DMS153 (cell line): ENCODE data around the gene NDUFS8.

Experiments used
- DNase-seq: peaks from one replicate; lab custom pipeline; 2025; lab: John Stamatoyannopoulos, UW

Gene NDUFS8

DNA sequence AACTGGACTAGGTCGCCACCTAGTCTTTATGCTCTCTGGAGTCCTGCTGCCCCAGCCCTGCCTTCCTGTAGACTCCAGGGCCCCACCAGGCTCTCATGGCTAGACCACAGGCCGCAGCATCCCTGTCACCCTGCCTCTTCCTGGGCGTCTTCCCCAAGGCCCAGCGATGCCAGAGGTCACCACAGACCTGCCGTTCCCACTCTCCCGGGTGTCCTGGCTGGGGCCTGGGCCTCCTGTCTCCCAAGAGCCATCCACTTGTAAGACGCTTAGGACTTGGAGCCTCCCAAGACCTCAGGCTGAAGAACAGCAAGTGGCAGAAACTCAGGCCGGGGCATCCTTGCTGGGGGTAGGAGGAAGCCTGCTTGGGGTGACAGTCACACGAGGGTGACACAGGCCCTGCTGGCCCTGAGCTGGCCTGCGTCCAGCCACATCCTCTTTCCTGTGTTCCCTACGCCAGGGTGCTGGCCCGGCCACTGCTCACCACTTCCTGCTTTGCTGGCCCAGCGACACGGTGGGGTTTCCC lies 6.3 kb downstream of the NDUFS8 start:
- no peak for DNase-seq

DNA sequence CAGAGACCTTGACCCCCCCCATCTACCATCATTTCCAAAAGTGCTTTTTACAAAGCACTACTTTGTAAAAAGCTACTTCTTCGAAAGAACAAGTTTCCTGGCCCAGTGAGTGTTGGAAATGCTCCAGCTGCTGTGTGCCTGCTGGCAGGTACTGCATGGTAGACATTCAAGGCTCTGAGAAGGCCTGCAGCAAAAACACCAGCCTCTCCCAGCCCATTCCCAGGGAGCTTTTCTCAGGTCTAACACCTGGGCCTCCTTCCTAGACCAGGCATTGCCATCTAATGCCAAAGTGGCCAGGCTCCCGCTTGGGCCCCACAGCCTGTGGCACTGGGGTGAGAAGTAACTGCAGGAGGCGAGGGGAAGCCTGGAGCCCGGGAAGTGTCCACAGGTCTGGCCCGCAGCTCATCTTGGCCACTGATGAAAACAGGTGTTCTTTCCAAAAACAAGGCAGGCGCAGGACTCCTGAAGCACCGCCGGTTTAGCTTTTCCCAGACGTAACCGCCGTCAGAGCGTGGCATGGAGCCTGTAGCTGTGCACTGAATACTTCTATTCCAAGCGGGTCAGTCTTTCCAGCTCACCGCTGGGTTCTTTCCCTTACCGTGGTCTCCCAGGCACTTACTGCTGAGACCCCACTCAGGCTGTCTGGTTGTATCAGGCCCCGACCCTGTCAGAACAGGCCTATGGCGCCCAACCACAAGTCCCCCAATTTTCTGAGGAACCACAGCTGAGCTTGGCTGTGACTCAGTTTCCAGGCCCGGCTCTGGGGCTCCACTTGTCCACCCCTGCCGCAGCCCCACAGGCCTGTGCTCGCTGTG lies 7.1 kb downstream of the NDUFS8 start:
- DNase-seq, result no peak

DNA sequence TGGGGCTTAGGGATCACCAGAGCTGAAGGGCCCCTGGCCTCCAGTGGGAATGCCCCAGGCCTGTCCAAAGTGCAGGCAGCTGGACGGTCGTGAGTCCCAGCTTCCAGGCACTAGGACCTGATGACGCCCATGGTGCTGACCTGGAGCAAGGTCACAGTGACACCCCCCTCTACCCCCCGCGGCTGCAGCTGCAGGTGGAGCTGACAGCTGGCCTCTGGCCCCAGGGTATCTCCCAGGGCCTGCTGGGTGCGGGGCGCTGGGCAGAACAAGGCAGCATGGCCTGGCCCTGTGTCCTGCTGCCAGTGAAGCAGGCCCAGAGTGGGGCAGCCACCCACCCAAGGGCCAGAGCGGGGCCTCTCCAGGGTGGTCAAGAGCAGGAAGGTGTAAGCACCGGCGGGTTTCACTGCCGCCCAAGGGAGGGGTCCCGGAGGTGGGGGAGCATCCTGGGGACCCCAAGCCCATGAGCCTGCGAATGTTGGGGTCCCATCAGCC lies 7.8 kb downstream of the NDUFS8 start:
- DNase-seq, result no peak

DNA sequence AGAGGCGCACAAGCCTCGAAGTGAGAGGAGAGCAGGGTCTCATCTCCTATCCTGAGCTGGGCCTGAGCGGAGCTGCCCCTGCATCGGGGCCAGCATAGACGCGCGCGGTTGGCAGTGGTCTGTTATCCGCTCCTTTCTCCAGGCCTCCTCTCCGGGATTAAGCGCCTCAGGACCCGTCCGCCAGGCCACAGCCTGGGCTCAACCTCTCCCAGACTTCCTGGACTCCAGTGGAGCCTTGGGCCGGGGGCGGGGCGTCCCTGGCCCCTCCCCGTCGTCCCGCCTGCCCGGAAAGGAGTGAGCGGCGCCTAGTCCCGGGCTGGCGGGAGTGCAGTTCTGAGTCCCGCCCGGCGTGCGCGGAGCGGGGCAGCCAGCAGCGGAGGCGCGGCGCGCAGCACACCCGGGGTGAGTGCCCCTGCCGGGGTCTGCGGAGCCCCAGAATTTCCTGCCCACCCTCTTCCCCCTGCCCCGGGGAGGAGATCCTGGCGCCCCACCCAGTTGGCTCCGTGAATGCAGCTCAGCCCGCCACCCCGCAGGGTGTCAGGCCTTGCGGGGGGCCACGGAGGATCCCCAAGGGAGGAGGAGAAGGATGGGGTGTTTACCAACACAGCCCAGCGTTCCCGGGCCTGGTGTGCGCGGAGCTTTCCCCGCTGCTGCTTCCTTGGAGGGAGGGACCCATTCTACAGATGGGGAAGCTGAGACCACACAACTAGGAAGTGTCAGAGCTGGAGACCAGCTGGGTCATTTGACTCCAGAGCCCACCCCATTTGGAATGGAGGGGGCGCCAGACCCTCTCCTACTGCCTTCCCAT lies 8.4 kb downstream of the NDUFS8 start, which contains the start of gene TCIRG1:
Gene TCIRG1, plus strand, starts transcription at position 308 of the 808 bp plus-strand sequence. CDS start 2,247 bp downstream, outside the sequence.
- peak; percentile 58 for DNase-seq

DNA sequence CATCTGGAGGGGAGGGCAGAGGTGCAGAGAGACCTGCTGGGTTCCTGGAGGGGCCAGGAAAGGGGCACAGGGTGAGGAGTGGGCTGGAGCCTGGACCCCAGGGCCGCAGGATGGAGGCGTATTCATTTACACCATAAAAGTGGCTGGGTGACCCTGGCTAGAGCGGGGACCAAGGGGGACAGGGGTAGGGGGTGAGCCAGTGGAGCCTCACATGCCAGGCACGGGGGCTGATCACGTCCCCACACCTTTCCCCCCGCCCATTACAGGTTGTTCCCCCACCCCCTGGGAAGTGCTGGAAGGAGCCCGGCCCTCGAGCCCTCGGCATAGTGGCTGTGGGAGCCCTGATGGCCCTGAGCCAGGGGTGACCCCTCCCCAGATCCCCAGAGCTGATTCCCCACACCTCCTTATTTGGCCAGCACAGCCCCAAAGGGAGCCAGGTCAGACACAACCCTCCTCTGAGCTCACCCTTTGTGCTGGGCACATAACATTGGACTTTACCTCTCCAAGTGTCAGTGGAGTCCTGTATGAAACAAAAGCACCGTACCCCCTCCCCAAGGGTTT lies 9.1 kb downstream of the NDUFS8 start:
- DNase-seq, result no peak

DNA sequence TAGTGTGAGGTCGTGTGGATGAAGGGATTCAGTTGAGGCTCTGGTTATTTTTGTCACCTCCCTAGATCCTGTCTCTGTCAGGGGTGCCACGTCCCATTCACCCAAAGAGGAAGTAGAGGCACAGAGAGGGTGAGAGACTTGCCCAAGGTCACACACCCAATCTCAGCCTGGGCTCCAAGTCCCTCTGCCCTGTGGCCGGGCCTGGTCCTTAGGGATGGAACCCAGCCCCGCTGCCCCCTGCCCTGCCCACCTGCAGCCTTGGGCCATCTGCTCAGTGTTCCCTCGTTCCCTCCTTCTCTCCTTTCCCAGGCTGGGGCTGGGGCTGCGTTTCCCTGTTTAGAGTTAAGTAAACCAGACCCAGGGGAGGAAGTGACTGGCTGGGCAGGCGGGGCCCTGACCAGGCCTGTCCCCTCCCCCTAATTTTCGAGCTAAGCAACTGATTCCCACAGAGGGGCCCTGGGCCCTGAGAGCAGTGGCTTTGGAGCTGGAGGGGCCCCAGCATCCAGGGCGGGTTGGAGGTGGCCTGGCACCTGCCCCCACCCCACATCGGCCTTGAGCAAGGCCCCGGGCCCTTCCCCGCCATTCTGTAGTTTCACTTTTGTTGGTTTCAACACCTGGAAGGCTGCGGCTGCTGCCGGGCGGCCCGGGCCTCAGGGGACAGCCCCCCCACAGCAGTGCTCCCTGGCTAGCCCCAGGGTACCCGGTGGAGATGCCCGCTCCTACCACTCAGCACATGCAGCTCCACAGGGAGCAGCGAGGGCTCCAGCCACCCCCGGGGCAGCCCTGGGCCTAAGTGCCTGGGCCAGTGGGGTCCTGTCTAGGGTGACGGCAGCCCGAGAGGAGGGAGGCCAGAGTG lies 9.8 kb downstream of the NDUFS8 start:
- peak; percentile 19 for DNase-seq

DNA sequence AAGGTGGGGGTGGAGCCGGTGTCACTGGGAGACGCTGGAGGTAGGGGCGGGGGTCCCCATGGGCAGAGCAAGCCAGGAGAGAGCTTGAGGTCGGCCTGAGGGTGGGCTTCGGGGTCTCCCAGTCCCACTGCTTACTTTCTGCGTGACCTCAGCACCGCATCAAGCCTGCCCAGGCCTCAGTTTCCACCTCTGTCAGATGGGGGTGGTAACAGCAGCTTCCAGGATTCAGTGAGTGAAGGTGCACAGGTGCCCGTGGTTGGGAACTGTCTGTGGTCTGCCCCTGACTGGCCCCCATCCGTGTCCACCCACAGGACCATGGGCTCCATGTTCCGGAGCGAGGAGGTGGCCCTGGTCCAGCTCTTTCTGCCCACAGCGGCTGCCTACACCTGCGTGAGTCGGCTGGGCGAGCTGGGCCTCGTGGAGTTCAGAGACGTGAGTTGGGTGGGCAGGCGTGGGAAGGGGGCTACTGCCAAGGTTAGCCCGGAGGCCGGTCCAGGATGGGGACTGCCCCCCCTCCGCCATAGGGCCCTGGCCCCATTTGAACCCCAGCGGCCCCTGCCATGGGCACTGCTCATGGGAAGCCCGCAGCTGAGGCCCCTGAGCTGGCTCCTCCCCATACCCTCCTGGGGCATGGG lies 10.6 kb downstream of the NDUFS8 start:
- DNase-seq, result no peak

DNA sequence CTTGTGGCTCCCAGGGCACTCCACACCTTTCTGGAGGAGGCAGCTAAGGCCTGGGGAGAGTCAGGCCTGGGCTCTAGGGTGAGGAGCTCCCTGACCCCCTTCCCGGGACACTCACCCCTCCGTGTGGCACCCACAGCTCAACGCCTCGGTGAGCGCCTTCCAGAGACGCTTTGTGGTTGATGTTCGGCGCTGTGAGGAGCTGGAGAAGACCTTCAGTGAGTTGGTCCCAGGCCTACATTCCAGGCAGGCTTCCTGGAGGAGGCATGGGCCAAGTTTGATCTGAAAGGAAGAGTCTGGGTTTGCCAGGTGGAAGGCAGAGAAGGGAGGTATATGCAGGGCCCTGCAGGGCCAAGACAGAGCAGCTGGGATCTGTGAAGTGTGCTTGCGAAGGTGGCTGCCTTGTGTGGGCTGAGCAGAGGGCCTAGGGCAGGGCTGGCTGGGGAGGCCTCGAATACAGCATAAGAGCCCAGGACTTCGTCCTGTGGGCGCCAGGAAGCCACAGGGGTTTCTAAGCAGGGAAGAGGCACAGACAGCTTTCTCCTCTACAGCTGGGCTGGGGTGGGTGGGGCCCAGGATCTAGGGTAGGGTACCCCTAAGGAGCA lies 11.2 kb downstream of the NDUFS8 start:
- DNase-seq, result no peak

DNA sequence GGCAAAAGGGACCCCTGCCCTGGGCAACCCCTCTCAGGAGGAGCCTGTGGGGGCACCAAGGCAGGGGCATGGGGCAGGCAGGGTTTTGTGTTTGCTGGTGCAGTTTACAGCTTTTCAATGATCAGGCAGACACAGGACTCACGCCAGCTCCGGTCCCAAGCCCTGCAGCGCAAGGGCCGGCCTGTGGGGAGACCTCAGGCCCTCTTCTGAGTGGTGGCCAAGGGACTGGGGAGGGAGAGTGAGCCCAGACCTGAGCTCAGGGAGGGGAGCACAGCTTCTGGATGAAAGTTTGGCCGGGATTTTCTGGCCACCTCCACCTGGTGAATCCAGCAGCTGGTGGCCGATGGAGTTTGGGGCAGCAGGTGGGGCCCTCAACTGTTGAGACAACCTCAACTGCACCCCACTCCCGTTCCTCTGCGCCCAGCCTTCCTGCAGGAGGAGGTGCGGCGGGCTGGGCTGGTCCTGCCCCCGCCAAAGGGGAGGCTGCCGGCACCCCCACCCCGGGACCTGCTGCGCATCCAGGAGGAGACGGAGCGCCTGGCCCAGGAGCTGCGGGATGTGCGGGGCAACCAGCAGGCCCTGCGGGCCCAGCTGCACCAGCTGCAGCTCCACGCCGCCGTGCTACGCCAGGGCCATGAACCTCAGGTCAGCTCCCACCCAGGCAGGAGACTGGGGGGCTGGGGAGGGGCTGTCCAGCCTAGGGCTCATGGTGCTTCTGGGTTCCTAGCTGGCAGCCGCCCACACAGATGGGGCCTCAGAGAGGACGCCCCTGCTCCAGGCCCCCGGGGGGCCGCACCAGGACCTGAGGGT lies 11.9 kb downstream of the NDUFS8 start:
- DNase-seq, result no peak

DNA sequence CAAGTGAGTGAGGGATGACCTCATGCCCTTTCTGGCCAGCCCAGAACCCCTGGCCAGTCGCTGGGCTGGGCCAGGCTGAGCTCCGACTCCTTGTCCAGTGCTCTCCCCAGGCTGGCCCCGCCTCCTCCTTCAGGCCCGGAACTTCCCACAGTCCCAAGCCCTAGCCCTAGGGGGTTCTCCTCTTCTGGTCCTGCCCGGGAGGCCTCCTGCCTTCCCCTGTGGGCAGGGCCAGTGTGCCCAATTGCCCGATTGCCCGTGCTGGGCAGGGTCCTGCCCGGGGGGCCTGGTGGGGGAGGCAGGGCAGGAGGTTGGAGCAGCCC lies 12.5 kb downstream of the NDUFS8 start:
- DNase-seq, result no peak

DNA sequence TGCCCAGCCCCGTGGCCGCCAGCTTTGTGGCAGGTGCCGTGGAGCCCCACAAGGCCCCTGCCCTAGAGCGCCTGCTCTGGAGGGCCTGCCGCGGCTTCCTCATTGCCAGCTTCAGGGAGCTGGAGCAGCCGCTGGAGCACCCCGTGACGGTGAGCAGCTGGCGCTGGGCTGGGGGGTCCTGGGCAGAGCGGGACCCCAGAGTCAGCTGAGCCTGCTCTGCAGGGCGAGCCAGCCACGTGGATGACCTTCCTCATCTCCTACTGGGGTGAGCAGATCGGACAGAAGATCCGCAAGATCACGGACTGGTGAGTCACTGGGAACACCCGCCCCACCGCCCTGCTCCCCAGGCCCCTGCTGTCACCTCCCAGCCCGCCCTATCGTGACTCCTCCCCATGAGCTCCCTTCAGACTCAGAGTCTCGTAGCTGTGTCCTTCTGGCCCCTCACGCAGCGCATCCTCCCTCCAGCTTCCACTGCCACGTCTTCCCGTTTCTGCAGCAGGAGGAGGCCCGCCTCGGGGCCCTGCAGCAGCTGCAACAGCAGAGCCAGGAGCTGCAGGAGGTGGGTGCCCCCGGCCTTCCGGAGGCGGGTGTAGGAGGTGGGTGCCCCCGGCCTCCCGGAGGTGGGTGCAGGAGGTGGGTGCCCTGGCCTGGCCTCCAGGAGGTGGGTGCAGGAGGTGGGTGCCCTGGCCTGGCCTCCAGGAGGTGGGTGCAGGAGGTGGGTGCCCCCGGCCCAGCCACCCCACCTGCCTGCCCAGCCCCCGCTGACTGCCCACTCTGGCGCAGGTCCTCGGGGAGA lies 13.1 kb downstream of the NDUFS8 start:
- DNase-seq, result no peak

DNA sequence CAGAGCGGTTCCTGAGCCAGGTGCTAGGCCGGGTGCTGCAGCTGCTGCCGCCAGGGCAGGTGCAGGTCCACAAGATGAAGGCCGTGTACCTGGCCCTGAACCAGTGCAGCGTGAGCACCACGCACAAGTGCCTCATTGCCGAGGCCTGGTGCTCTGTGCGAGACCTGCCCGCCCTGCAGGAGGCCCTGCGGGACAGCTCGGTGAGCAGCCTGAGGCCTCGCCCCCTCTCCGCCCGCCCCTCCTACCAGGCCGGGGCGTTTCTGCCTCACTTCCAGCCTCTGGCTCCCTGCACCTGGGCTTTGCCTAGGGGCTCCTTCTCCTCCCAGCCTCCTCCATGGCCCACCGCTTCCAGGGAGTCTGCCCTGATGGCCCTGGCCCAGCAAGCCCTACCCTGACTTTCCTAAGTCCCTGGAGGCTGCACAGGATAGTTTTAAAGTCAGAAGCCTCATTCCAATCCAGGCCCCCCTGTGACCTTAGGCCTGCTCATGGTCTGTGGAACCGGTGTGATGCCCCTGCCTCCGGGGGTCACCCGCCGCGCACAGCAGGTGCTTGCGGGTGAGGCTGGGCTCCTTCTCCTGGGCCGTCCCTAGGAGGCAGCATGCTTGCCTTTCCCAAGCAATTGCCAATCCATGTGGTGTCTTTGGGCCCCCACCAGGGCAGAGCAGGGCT lies 13.8 kb downstream of the NDUFS8 start:
- no peak for DNase-seq

DNA sequence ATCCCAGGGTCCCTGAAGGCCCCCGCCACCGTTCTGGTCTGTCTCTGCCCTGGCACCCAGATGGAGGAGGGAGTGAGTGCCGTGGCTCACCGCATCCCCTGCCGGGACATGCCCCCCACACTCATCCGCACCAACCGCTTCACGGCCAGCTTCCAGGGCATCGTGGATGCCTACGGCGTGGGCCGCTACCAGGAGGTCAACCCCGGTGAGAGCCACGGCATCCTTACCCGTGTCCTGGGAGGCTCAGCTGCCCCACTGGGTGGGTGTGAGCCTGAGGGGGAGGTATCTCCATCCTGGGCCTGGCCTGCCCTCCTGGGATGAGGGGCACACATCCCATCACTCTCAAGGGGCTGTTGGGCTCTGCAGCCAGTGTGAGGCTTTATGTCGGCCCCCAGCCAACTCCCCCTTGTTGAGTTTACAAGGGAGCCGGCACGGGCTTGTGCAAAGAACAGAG lies 14.4 kb downstream of the NDUFS8 start:
- DNase-seq, result no peak

DNA sequence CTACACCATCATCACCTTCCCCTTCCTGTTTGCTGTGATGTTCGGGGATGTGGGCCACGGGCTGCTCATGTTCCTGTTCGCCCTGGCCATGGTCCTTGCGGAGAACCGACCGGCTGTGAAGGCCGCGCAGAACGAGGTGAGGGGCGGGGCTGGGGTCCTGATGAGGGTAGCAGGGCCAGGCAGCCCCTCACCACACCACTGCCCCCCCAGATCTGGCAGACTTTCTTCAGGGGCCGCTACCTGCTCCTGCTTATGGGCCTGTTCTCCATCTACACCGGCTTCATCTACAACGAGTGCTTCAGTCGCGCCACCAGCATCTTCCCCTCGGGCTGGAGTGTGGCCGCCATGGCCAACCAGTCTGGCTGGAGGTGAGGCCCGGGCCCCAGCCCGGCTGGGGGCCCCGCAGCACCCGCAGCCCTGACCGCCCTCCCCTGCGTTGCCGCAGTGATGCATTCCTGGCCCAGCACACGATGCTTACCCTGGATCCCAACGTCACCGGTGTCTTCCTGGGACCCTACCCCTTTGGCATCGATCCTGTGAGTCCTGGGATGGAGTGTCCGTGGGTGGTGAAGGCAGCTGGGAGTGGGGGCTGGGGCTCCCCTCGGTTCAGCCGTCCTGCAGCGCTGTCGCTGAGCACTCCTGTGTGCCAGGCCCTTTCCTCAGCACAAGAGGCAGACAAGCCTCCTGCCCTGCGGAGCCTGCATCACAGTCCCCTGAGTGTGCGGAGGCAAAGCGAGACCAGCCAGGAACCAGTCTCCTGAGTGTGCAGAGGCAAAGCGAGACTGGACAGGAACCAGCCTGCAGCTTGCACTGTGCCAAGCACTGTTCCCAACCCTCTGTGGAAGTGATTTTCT lies 17.2 kb downstream of the NDUFS8 start:
- DNase-seq, result no peak

DNA sequence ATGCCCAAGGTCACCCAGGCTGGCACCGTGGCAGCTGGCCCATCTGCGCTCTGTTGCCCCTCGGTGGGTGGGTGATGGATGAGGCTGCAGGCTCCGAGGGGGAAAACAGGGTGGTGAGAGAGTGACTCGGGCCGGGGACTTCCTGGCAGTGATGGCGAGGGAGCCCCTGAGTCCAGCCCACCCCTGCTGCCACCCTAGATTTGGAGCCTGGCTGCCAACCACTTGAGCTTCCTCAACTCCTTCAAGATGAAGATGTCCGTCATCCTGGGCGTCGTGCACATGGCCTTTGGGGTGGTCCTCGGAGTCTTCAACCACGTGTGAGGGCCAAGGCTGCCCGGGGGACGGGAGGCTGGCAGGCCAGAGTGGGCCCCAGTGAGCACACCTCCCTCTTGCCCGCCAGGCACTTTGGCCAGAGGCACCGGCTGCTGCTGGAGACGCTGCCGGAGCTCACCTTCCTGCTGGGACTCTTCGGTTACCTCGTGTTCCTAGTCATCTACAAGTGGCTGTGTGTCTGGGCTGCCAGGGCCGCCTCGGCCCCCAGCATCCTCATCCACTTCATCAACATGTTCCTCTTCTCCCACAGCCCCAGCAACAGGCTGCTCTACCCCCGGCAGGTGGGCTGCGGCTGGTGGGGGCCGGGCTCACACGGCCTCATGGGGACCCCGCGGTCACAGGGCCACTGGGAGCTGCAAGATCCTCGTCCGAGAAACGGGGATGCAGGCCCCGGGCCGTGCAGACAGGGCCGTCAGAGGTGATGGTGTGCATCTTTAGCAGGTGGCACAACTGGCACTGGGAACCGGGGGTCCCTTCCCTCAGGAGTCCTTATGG lies 18.4 kb downstream of the NDUFS8 start:
- no peak for DNase-seq
